Activated CD4-positive, alpha-beta T cell treated with anti-CD3 and anti-CD28 coated beads, Interleukin-2, amount 50 U/mL, for 24 hours (primary cell): Measurements from ENCODE around the gene DTL.

Experiments
- DNase-seq, 2 donors: peaks; one replicate each; pipeline ENCODE4 v3.0.0-alpha.2; 2020; ENCODE audit warnings: low read depth in 1 of 2, low spot score in 1 of 2

DTL gene

DNA sequence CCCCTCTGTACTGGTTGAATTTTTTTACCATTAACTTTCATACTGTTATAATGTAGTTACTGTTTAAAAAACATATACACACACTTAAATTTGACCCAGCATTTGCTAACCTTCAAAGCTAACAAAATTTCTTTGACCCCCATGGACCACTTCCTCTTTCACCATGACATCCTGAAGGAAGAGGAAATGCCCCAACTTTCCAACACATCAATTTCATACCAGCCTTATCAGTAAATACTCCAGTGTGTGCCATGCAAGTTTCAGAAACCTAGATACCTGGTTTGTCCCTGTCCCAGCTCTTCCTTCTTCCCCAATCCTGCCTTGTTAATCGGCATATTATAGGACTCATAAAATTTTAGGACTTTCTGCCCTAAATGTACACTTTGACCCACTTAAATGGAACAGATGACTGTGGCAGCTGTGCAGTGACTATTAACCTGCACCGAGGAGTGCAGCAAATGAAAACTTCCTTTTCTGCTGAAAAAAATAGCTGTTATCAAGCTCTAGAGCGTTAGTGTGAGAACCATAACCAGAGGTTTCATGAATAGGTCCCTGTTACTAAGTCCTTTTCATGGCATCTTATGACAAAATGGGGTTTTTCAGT is 54.1 kb downstream of the DTL start:
- no peak for DNase-seq

GRCh38 chr1:212091438-212092121 is 56.0 kb downstream of the DTL start:
- no peak for DNase-seq

- DNase-seq, result no peak
Measured at GRCh38 chr1:212097360-212097759, 61.8 kb downstream of the DTL start.

DNA sequence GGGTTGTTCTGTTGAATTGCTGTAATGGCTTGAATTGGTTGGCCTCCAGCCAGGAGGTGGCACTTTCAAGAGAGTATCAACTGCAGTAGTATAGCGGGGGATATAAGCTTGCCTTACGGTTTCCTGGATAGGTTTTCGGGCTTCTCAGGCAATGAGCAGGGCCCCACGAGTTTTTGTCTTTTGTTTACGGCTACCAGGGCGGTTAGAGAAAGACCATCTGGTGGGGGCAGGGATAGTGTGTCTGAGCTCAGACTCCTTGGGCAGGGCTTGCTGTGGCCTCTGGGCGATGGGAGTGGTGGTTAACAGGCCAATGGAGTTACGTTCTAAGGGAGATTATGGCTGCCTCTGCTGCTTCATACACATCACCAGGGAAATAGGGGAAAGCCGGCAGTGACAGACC is 62.8 kb downstream of the DTL start:
- DNase-seq, result no peak

- DNase-seq, result no peak
Measured at GRCh38 chr1:212098771-212099170, 63.2 kb downstream of the DTL start.

DNA sequence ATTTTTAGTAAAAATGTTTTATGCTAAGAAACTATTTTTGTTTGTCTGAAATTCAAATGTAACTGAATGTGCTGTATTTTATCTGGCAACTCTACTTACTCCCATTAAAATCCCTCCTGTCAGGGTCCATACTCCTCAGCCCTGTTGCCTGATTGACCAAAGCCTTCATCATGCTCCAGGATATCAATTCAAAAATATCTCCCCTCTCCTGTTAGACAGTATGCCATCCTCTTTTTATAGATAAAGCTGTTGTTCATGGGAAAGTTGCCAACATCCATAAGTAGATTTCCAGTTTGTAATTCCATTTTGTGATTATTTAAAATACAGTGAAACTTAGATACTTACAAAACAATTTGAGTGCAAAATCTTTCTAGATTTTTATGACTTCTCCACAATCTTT is 65.7 kb downstream of the DTL start:
- no peak for DNase-seq

- DNase-seq, result no peak
Measured at GRCh38 chr1:212101735-212102134, 66.2 kb downstream of the DTL start.

- DNase-seq, result no peak
Measured at GRCh38 chr1:212104586-212105325, 69.2 kb downstream of the DTL start.

- DNase-seq, result no peak
Measured at GRCh38 chr1:212106286-212106792, 70.8 kb downstream of the DTL start.

GRCh38 chr1:212107481-212107880 is 71.9 kb downstream of the DTL start:
- no peak for DNase-seq

DNA sequence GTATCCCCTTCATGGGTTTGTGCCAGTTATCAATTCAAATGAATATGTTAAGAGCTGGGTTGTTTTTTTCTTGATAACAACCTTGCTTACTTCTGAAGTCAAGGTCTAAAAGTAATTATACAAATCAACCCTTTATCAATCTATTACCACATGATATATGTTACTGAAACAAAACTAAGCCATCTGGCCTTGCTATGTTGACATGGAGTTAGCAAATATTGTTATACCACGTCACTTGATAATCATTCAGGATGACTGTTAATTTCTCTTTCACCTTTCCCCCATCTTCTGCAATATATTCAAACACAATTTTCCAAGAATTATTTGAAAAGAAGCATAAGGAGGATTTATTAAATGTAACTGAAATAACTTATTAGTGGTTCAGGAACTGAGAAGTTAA is 72.6 kb downstream of the DTL start:
- DNase-seq, result no peak

DNA sequence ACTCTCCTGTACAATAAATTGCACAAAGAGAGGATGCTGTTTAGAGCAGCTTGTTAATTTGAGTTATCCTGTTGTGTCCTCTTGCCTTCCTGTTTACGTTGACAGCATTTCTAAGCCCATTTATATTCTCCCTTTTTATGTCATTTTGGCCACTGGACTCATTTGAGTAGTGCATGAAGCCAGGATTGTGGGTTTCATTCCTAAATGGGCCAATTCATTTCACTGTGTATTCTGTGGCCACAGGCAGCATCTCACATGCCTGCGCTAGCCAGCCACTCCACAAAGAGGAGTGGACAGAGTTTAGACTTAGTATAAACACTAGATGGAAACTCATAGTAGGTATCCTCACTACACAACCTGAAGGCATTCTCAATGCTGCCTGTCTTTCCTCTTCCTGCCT is 73.4 kb downstream of the DTL start:
- DNase-seq, result no peak

DNA sequence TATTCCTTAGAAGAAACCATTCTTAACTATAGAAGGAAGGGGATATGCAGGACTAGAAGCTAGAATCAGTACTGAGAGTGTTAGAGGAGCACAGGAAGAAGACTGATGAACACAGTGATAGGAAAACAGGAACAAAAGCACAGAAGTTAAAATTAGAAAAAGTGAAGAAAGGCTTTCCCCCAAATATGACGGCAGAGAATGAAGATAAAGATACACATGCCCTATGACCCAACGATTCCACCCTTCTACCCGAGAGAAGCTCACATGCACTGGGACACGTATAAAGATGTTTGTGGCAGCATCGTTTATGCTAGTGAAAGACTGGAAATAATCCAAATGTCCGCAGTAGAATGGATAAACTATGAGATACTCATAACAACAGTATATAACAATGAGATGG is 74.2 kb downstream of the DTL start:
- DNase-seq, result no peak

DNA sequence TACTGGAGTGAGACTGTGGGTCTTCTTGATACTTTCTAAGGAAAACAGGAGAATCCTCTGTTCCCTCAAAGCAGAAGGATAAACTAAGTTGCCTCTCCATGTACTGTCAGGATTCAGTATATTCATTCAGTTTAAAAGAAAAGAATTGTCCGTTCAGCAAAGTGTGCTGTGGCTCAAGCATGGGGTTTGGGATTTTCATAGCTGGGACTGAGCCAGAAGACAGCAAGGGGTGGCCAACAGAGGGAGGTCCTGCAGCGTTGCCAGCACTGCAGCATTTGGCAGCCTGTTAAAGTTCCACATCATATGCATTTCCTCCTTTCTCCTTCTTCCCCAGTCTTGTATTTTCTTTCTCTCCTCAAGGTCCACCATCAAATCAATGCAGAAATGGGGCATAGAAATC is 75.1 kb downstream of the DTL start:
- DNase-seq, result no peak

GRCh38 chr1:212111536-212111935 is 76.0 kb downstream of the DTL start:
- DNase-seq, result no peak

- DNase-seq, result no peak
Measured at GRCh38 chr1:212113706-212114105, 78.2 kb downstream of the DTL start.

DNA sequence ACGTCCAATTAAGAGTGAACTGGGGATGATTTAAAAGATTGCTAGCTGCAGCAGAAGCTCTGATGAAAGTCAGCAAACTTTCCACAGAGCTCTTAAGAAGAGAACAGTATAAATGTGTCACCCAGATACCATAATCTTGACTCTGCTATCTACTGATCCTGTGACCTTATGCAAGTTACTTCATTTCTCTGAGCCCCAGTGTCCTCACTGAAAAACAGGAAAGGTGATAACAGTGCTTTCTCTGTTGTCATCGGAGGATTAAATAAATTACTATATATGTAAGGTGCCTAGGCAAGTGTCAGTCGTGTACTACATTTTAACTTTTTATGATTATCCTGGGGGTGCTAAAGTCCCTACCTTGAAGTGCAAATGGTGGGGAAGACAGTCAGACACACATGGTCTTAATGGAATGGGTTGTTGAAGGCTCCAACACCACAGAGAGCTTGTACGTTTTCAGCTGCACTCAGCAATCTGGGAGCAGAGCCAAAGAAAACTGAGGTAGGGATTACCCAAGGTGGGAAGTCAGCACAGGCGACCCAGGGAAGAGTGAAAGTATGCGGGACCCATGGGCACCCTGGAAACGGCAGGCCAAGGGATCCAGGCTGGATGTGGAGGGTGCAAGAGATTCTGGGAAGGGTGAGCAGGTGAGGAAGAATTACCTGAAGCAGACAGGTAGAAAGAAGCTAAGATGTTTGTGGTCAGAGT is 82.8 kb downstream of the DTL start:
- DNase-seq, result no peak

- no peak for DNase-seq
Measured at GRCh38 chr1:212118872-212119260, 83.3 kb downstream of the DTL start.

DNA sequence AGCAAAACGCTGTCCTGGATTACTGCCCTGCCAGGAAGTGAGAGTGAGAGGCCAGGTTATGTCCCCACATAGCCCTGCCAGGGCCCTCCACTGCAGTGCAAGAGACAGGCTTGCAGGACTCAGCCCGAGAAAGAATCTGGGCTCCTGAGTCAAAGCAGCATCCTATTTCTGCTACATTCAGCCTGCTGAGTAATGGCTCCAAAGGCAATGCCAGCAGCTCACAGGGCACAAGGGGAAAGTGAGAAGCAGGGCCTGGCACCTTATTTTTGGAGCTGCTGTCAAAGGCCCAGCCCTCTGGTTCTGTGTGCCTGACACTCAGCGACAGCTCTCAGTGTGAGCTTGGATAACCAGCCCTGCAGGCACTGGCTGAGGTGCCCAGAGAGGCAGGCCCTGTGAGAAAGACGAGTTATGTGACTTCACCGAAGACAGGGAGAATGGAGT is 83.9 kb downstream of the DTL start:
- DNase-seq, result no peak

DNA sequence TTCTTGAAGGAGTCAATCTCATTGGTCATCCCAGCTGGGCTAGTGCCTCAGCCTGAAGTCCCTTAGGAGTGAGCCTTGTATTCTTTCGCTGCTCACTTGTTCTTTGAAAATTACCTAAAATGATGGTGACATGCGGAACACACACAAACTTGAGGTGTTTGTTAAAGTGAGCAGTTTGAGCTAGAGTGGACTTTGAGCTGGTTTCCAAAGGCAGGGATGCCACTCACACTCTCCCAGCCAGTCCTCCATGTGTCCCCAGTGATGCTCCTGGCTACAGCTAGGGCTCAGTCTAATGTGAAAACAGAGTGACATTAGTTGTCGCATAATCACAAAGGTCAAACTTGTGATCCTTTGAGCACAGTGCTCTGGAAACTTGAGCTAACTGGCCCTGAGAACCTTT is 84.3 kb downstream of the DTL start:
- DNase-seq, result no peak

GRCh38 chr1:212121779-212122178 is 86.2 kb downstream of the DTL start:
- DNase-seq, result no peak
